K562 (cell line): ENCODE results near the gene DHRS2. TPM values are rescaled to one million over a fixed set of nuclear protein-coding genes. Genes with fewer than 3 reads are reported as not detected.

Source experiments
- ATAC-seq: fragments of 200-7000 bp; cut with Tn5 transposase; 3 replicates; pipeline ENCODE4 v1.9.1; 2020; ENCODE audit warnings: moderate library complexity
- BruUV-seq: library from RNA; stranded (reverse); fragments of 400-500 nt; replicated peaks from 2 replicates; lab custom pipeline; 2021; lab: Mats Ljungman, UMichigan
- CTCF ChIA-PET: fragments of 300-600 bp; formaldehyde crosslinking; extraction: SDS; loops from one replicate; lab custom pipeline; 2021; ENCODE audit warnings: low intra/inter-chr PET ratio; lab: Yijun Ruan, JAX
- POLR2A ChIA-PET: fragments of 300-600, 350-650 bp; sonication (Branson Sonifier 250); formaldehyde crosslinking; extraction: SDS; loops from one replicate; lab custom pipeline; 2021; ENCODE audit warnings: antibody characterized with exemption, inconsistent platforms; lab: Yijun Ruan, JAX
- DNase-seq, 4 experiments: peaks; one replicate each; pipeline versions ENCODE4 v3.0.0 to v3.0.0-alpha.2; 2011 to 2018; ENCODE audit warnings: low spot score in 3 of 4, mixed read lengths in 3 of 4; ENCODE audit errors: extremely low read depth in 1 of 4
- FAIRE-seq: peaks from 2 replicates; lab custom pipeline; 2011; peaks lifted over from hg19 to GRCh38; lab: Jason Lieb, UNC
- H2AFZ ChIP-seq: 2 replicates; pipeline ENCODE4 v1.6.0; 2011; ENCODE audit warnings: low read depth, low read length, control low read depth, inconsistent platforms
- H3K27ac ChIP-seq: fragments of 200-600 bp; 3 replicates; pipeline ENCODE4 v1.8.0; 2011; ENCODE audit warnings: low read depth, mild to moderate bottlenecking, control low read depth, inconsistent platforms, low read length, moderate library complexity, mixed read lengths; ENCODE audit errors: extremely low read depth
- H3K27me3 ChIP-seq, 2 experiments: fragments of 300-600 bp in 1 of 2; 2 replicates in 1 of 2; 3 replicates in 1 of 2; pipeline versions ENCODE4 v1.6.0 to v1.8.0; 2011; ENCODE audit warnings: inconsistent platforms in 2 of 2, low read length in 2 of 2, mild to moderate bottlenecking in 1 of 2, mixed read lengths in 1 of 2, moderate library complexity in 1 of 2; ENCODE audit not compliant: control insufficient read depth in 2 of 2, insufficient read depth in 2 of 2
- H3K36me3 ChIP-seq: fragments of 300-600 bp; 3 replicates; pipeline ENCODE4 v1.8.0; 2011; ENCODE audit warnings: mild to moderate bottlenecking, low read length, inconsistent platforms; ENCODE audit not compliant: control insufficient read depth, insufficient read depth
- H3K4me1 ChIP-seq, 2 experiments: fragments of 200-600 bp in 1 of 2; replicated peaks in 1 of 2; 2 replicates in 1 of 2; 3 replicates in 1 of 2; pipeline versions ENCODE4 v1.5.1 to v1.8.0; 2011; ENCODE audit warnings: inconsistent platforms in 2 of 2, low read length in 2 of 2, mild to moderate bottlenecking in 1 of 2, mixed read lengths in 1 of 2, moderate library complexity in 1 of 2; ENCODE audit not compliant: control insufficient read depth in 2 of 2, insufficient read depth in 2 of 2
- H3K4me2 ChIP-seq: 2 replicates; pipeline ENCODE4 v1.6.1; 2011; ENCODE audit warnings: low read length, control low read depth, inconsistent platforms, mixed read lengths; ENCODE audit not compliant: insufficient read depth
- H3K4me3 ChIP-seq: fragments of 200-600 bp; sonication (generic), shearing (Covaris generic); 2 replicates; pipeline ENCODE4 v1.5.1; 2016; ENCODE audit warnings: control low read depth, inconsistent platforms
- H3K79me2 ChIP-seq: fragments of 200-600 bp; 3 replicates; pipeline ENCODE4 v1.8.0; 2011; ENCODE audit warnings: low read length, inconsistent platforms; ENCODE audit not compliant: control insufficient read depth, insufficient read depth
- H3K9ac ChIP-seq, 2 experiments: 2 replicates each; pipeline versions ENCODE4 v1.6.0 to v1.6.1; 2011; ENCODE audit warnings: low read depth in 2 of 2, low read length in 2 of 2, control low read depth in 1 of 2, inconsistent platforms in 1 of 2, mild to moderate bottlenecking in 1 of 2, mixed read lengths in 1 of 2; ENCODE audit not compliant: insufficient read depth in 1 of 2
- H3K9me1 ChIP-seq: one replicate; pipeline ENCODE4 v1.6.0; 2011; ENCODE audit warnings: inconsistent platforms, mild to moderate bottlenecking, low read length, moderate library complexity; ENCODE audit not compliant: control insufficient read depth, insufficient read depth
- H3K9me3 ChIP-seq: replicated peaks from 2 replicates; pipeline ENCODE4 v1.5.1; 2011; ENCODE audit warnings: low read depth, low read length, inconsistent platforms; ENCODE audit not compliant: control insufficient read depth, insufficient read depth
- H4K20me1 ChIP-seq: replicated peaks from 2 replicates; pipeline ENCODE4 v1.6.1; 2011; ENCODE audit warnings: low read length, inconsistent platforms, mixed read lengths; ENCODE audit not compliant: control insufficient read depth, insufficient read depth
- CREM ChIP-seq: IDR thresholded peaks from 2 replicates; pipeline ENCODE4 v1.6.1; 2014; ENCODE audit warnings: antibody characterized with exemption, low read depth
- DEAF1 ChIP-seq: fragments of 450-650 bp; formaldehyde crosslinking; IDR thresholded peaks from 2 replicates; pipeline ENCODE4 v1.4.0; 2020; ENCODE audit warnings: mild to moderate bottlenecking, moderate library complexity
- ELF1 ChIP-seq: fragments of 200-800 bp; sonication (Bioruptor generic); IDR thresholded peaks from 2 replicates; pipeline ENCODE4 v1.6.1; 2016; ENCODE audit warnings: missing genetic modification characterization, missing compliant biosample characterization
- ESRRA ChIP-seq: fragments of 450-650 bp; IDR thresholded peaks from 2 replicates; pipeline ENCODE4 v1.6.1; 2014; ENCODE audit warnings: low read depth, mild to moderate bottlenecking, moderate library complexity, borderline replicate concordance
- HDGF ChIP-seq: fragments of 450-650 bp; IDR thresholded peaks from 2 replicates; pipeline ENCODE4 v1.6.1; 2016
- HMGXB4 ChIP-seq: sonication (generic); formaldehyde crosslinking; IDR thresholded peaks from 2 replicates; pipeline ENCODE4 v1.8.1; 2023; ENCODE audit warnings: mild to moderate bottlenecking, missing genetic modification reagents
- HNRNPH1 ChIP-seq: fragments of 200-400 bp; formaldehyde crosslinking; optimal IDR thresholded peaks from 2 replicates; pipeline ENCODE3; 2017; ENCODE audit warnings: low read depth, mild to moderate bottlenecking, low read length, moderate library complexity
- RBM39 ChIP-seq: fragments of 200-400 bp; formaldehyde crosslinking; optimal IDR thresholded peaks from 2 replicates; pipeline ENCODE3; 2018; ENCODE audit warnings: low read depth, low read length
- RCOR1 ChIP-seq, 2 experiments: IDR thresholded peaks; 2 replicates each; pipeline ENCODE4 v1.6.1; 2012; ENCODE audit warnings: low read depth in 2 of 2, low read length in 2 of 2, borderline replicate concordance in 1 of 2, improper control_type of control experiment in 1 of 2
- SMC3 ChIP-seq: conservative IDR thresholded peaks from 2 replicates; pipeline ENCODE4 v1.6.1; 2011; ENCODE audit warnings: low read depth, low read length, improper control_type of control experiment; ENCODE audit not compliant: insufficient read depth
- TFAP4 ChIP-seq: sonication (generic); formaldehyde crosslinking; IDR thresholded peaks from 2 replicates; pipeline ENCODE4 v1.8.0; 2022; ENCODE audit warnings: missing genetic modification reagents, mild to moderate bottlenecking, moderate library complexity, borderline replicate concordance
- WGBS: fragments of 100-300 bp; shearing (Covaris generic); methylation state at CpG from one replicate; pipeline ENCODE4 v1.1.6; 2016; ENCODE audit warnings: low coverage, mixed read lengths; ENCODE audit not compliant: insufficient coverage; ENCODE audit errors: missing lambda C conversion rate; 5-methylcytosine and 5-hydroxymethylcytosine counted together
- in situ Hi-C: fragments of 300-500 bp; cut with MboI; formaldehyde crosslinking; loops from 4 replicates; pipeline ENCODE4 v1.15.0; 2018; ENCODE audit warnings: inconsistent platforms, mixed read lengths
- intact Hi-C: fragments of 100-400 bp; cut with micrococcal nuclease; formaldehyde crosslinking; loops from 2 replicates; pipeline ENCODE4 v1.14.2; 2022
- polyA plus RNA-seq, 8 experiments: library from polyadenylated mRNA; depleted of rRNA in 4 of 8; stranded (reverse) in 5 of 8; unstranded in 3 of 8; fragments of >200 nt; fragmentation: Nextera tagmentation in 2 of 8; fragmentation: Illumina TruSeq in 1 of 8; extraction: Ambion mirVana in 2 of 8; extraction: Trizol in 1 of 8; gene quantifications; 2 replicates each; pipeline versions ENCODE4 v1.2.1 to v1.2.3, GENCODE V29; 2011 to 2014; ENCODE audit warnings: inconsistent platforms in 1 of 8, missing spikeins in 1 of 8
- total RNA-seq, 7 experiments: library from RNA; depleted of rRNA in 6 of 7; stranded (reverse); fragments of >200 nt in 6 of 7; fragmentation: Illumina TruSeq in 2 of 7; extraction: Trizol in 2 of 7; gene quantifications; 2 replicates each; pipeline versions ENCODE4 v1.2.1 to v1.2.3, GENCODE V29; 2011 to 2021; ENCODE audit warnings: low replicate concordance in 1 of 7

The DHRS2 gene
- total and polyA plus RNA-seq, 9 of the 15 experiments (the other 6 are each of a cell fraction or from before 2014, with no cell fraction given), result 2.9 to 96.8 (median 64.4) TPM

GRCh38 chr14:23631702-23632460 lies 4.3 kb upstream of the DHRS2 start:
- Histone ChIP-seq H3K27ac (no peak overlapping the region), H3K9me3 (no peaks in the 10 kb centered on the region; the same call in 1 of the 2 replicates), H3K79me2 (no peaks in the 10 kb centered on the region), H3K9me1 (no peaks in the 10 kb centered on the region), H3K9ac (no peak overlapping the region), H3K4me3 (no peak overlapping the region), H3K27me3 (no peaks in the 10 kb centered on the region; a peak in 1 of 5 replicates), H2AFZ (peak overlapping the region; percentile 25; the same call in 1 of the 2 replicates), H3K4me2 (peak overlapping the region; percentile 28; the same call in 1 of the 2 replicates), H3K4me1 (no peaks in the 10 kb centered on the region; a peak in 1 of 5 replicates), H4K20me1 (no peaks in the 10 kb centered on the region), H3K36me3 (no peaks in the 10 kb centered on the region)
- in situ Hi-C loops (no loop called here), intact Hi-C loops (loop anchor here (5.0 to 10.0 kb wide), 2 partner anchors 95 to 283 kb away; no protein-coding TSS in a partner anchor)
- no TSS peak for BruUV-seq
- FAIRE-seq (peak; percentile 89), ATAC-seq (peak; percentile 89), DNase-seq (peak; percentile 63 to 73 (median 66))
- WGBS, result 6% methylated on average over 8 of the region's 8 CpGs
- POLR2A ChIA-PET, result interaction anchor here (0.6 to 1.1 kb wide), 4 partner anchors 10 to 798 kb away, joined by 3 to 5 read pairs (median 4); partner anchors contain the start of genes CBLN3 and KHNYN
- CTCF ChIA-PET, result interaction anchor here (0.9 to 2.8 kb wide), 3 partner anchors 278 to 664 kb away, joined by 3 to 13 read pairs (median 5); partner anchors contain the start of gene DHRS4
- TF ChIP-seq SMC3, result 0 out of 2 replicates have a peak, but pooled peaks have one; percentile 22
- TF ChIP-seq DEAF1, result 0 out of 2 replicates have a peak, but pooled peaks have one; percentile 37
- TF ChIP-seq ELF1 (tag), result no peak
- 0 out of 4 replicates have a peak, but pooled peaks of 1 of the 2 experiments have one; percentile 13 for TF ChIP-seq RCOR1 (IDR thresholded peaks at IDR 0.05; ENCODE audit: borderline replicate concordance in 1 of 2, low read depth in 2 of 2, low read length in 2 of 2)
- TF ChIP-seq CREM, result peak; percentile 52; the same call in 1 of the 2 replicates
- TF ChIP-seq ESRRA, result peak; percentile 48; the same call in 1 of the 2 replicates
- TF ChIP-seq TFAP4, result peak; percentile 14; the same call in 1 of the 2 replicates
- no peak for TF ChIP-seq HNRNPH1
- TF ChIP-seq HDGF, result no peak
- no peak for TF ChIP-seq RBM39
- TF ChIP-seq HMGXB4 (CRISPR knock-in tag), result no peak
